IPS DF 6.9 (cell line): ENCODE measurements around the gene UBR4.

ENCODE experiments used
- DNase-seq: peaks from one replicate; pipeline ENCODE4 v3.0.0-alpha.2; 2013; ENCODE audit warnings: low read depth, low spot score
- H3K27ac ChIP-seq: one replicate; pipeline ENCODE4 v1.5.1; 2013; ENCODE audit warnings: low read length, control low read depth
- H3K27me3 ChIP-seq: 2 replicates; pipeline ENCODE4 v1.6.1; 2013; ENCODE audit warnings: mild to moderate bottlenecking, low read length; ENCODE audit not compliant: control insufficient read depth, insufficient read depth
- H3K36me3 ChIP-seq: 2 replicates; pipeline ENCODE4 v1.6.1; 2013; ENCODE audit warnings: low read length; ENCODE audit not compliant: control insufficient read depth, insufficient read depth
- H3K4me1 ChIP-seq: 2 replicates; pipeline ENCODE4 v1.6.1; 2013; ENCODE audit warnings: low read length; ENCODE audit not compliant: control insufficient read depth, insufficient read depth
- H3K4me3 ChIP-seq: 2 replicates; pipeline ENCODE4 v1.5.1; 2013; ENCODE audit warnings: mild to moderate bottlenecking, low read length
- H3K9me3 ChIP-seq: 2 replicates; pipeline ENCODE4 v1.6.1; 2013; ENCODE audit warnings: low read length, inconsistent platforms; ENCODE audit not compliant: control insufficient read depth, insufficient read depth
- WGBS: extraction: QIAGEN DNeasy Blood & Tissue Kit; methylation state at CpG from one replicate; pipeline ENCODE4 v1.1.7; 2013; ENCODE audit warnings: mixed read lengths, missing lambda C conversion rate; ENCODE audit not compliant: insufficient read length, insufficient coverage; 5-methylcytosine and 5-hydroxymethylcytosine counted together

UBR4 gene

DNA sequence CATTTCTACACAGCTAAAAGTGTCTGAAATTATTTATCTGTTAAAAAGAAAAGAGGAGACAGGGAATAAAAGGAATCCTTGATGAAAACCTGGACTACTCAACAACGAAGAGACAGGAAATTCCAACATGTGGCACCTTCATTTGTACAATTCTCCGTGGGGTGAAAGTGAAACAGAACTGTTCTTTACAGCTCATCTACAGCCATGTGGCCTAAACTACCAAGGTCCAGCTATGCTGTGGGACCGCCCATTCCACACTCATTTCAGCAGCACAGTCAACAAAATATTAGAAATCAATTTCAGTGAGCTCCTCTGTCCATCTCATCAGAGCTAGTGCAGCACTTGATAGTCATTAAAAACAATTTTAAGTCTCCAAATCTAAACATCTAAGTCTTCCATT lies 44.0 kb downstream of the UBR4 start:
- H3K4me3 ChIP-seq, result no peak overlapping the region
- H3K9me3 ChIP-seq, result no peaks in the 10 kb centered on the region
- no peak overlapping the region for H3K27ac ChIP-seq
- H3K4me1 ChIP-seq, result no peaks in the 10 kb centered on the region
- peaks cover 29% of the 10 kb centered on the region for H3K36me3 ChIP-seq
- H3K27me3 ChIP-seq, result no peaks in the 10 kb centered on the region
- no peak for DNase-seq
- no CpG with 5 or more reads among the region's 3 CpGs for WGBS

DNA sequence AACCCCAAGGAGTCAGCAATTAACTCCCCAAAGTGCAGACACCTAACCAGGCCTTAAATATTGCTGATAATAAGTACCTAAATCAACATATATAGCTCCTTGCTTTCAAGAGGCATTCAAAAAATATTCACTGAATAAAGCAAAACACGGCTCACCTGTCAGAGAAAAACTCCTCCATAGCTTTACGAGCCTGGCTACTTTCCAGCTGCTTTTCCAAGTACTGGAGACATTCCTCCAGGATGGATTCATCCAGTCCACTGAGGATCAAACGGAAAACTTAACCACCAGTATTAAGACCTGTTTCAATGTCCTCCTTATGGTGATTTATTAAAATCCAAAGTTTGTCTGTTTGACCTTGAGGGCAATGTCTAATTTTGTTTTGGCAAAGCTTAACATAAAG lies 44.6 kb downstream of the UBR4 start:
- Histone ChIP-seq H3K4me1 (no peaks in the 10 kb centered on the region), H3K27ac (no peak overlapping the region), H3K27me3 (no peaks in the 10 kb centered on the region), H3K36me3 (peaks cover 30% of the 10 kb centered on the region), H3K9me3 (no peaks in the 10 kb centered on the region), H3K4me3 (no peak overlapping the region)
- DNase-seq, result no peak
- WGBS, result no CpG with 5 or more reads among the region's 3 CpGs

DNA sequence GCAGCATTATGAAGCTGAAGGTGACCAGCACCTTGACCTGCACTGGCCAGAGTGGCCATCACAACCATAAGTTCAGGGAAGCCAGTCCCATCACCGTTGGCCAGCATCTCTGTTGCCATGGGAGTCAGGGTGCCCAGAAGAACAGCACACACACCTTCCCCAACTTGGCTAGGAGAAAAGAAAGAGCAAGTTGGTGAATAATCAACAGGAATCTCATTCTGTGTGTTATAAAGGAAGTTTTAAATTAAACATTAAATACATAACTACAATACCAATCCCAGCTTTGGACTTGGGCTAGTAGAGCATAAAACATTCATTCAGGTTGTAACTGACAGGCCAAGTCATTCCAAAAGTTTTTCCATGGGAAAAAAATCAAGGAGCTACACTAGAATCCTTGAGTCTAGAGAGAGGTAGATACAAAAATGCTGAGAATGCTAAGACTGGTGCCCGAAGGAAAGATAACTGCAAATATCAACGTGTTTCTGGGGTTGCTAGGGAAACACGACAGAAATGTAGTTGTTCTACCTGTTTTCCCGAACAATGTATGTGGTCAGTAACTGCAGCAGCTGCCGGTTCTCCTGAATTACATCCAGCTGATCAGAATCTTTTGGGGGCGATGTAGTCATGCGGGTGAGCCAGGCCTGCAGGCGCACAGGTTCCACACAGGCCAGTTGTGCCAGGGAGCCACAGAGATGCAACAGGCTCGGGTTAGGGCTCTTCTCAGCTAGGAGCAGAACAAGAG lies 45.6 kb downstream of the UBR4 start:
- Histone ChIP-seq H3K36me3 (peaks cover 32% of the 10 kb centered on the region), H3K9me3 (no peaks in the 10 kb centered on the region), H3K27ac (no peak overlapping the region), H3K4me3 (no peak overlapping the region), H3K27me3 (no peaks in the 10 kb centered on the region), H3K4me1 (no peaks in the 10 kb centered on the region)
- WGBS, result no CpG with 5 or more reads among the region's 10 CpGs
- no peak for DNase-seq

DNA sequence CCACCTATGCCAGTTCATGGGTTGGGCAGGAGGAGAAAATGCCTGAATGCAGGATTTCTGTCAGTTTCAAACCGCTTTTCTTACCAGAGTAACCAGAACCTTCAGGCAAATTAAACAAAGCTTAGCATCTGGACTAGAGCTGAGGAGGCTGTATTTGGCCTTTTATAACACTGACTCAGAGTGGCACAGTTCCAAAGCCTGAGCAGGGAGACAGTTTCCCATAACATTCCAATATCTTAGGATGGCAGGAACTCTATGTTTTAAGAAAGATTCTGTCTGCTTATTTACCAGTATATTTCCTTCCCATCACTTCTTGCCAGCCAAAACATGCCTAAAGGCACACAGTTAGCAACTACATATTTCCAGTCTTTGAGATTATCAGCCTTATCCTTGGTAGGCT lies 46.8 kb downstream of the UBR4 start:
- H3K4me3 ChIP-seq, result no peak overlapping the region
- no peaks in the 10 kb centered on the region for H3K27me3 ChIP-seq
- H3K36me3 ChIP-seq, result peaks cover 35% of the 10 kb centered on the region
- WGBS, result no CpG with 5 or more reads among the region's 1 CpG
- no peak for DNase-seq
- H3K9me3 ChIP-seq, result no peaks in the 10 kb centered on the region
- H3K27ac ChIP-seq, result no peak overlapping the region
- H3K4me1 ChIP-seq, result no peaks in the 10 kb centered on the region

DNA sequence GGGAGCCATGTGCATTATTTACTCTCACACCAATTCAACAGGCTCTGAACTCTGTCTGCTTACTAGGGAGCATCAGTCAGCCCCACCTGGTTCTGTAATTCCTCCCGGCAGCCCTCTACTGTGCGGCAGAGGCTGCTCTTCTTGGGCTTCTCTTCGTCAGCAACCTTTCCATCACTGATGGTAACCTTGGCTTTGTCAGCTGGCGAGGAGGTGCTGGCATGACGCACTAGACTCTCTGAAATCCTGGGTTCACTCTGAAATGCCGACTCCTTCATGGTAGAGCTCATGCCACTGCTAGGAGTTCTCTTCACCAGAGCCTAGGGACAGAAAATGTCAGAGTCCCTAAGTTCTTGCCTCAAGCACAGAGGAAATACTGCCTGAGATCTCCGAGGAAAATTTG lies 49.2 kb downstream of the UBR4 start:
- WGBS, result no CpG with 5 or more reads among the region's 7 CpGs
- Histone ChIP-seq H3K27me3 (no peaks in the 10 kb centered on the region), H3K9me3 (no peaks in the 10 kb centered on the region), H3K27ac (no peak overlapping the region), H3K4me1 (no peaks in the 10 kb centered on the region), H3K36me3 (peaks cover 43% of the 10 kb centered on the region), H3K4me3 (no peak overlapping the region)
- no peak for DNase-seq

DNA sequence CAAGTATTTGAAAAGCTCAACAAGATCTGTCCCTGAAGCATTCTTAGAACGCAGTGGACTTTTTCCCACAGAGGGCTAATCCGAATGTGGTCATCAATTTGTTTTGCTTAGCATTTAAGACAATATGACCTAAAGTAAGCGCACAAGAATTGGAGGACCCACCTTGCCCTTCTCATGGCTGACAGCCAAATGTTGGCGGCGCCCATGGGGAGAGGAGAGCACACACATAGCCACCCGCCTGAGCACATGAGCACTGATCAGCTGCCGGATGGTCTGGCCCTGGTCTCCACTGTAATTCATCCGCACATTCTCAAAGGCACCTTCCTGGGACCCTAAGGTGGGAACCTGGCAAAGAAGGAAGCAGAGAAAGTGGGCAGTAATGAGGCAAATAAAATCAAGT lies 52.4 kb downstream of the UBR4 start:
- WGBS, result no CpG with 5 or more reads among the region's 8 CpGs
- Histone ChIP-seq H3K4me3 (no peak overlapping the region), H3K4me1 (no peaks in the 10 kb centered on the region), H3K36me3 (peaks cover 49% of the 10 kb centered on the region; the same call in 1 of the 2 replicates), H3K27me3 (no peaks in the 10 kb centered on the region), H3K9me3 (no peaks in the 10 kb centered on the region), H3K27ac (no peak overlapping the region)
- DNase-seq, result no peak

DNA sequence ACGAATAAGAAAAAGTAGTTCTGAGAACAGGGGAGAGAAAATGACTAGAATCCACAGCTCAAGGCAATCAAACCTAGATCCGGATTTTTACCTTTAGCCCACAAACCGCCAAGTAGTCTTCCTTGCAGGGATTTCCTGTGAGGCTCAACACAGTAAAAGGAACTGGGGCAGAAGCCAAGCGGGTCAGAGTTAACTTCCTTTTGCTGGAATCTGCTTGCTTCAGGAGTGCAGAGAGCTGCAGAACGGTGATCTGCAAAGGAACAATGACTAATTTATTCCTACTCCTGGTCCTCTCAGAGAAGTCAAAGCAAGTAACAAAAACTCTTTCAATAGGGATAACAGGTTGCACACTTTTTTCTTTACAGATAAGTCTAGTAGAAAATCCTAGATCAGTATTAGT lies 53.4 kb downstream of the UBR4 start:
- WGBS, result no CpG with 5 or more reads among the region's 5 CpGs
- Histone ChIP-seq H3K27me3 (no peaks in the 10 kb centered on the region), H3K36me3 (peaks cover 54% of the 10 kb centered on the region; the same call in 1 of the 2 replicates), H3K4me1 (no peaks in the 10 kb centered on the region), H3K4me3 (no peak overlapping the region), H3K27ac (no peak overlapping the region), H3K9me3 (no peaks in the 10 kb centered on the region)
- no peak for DNase-seq

DNA sequence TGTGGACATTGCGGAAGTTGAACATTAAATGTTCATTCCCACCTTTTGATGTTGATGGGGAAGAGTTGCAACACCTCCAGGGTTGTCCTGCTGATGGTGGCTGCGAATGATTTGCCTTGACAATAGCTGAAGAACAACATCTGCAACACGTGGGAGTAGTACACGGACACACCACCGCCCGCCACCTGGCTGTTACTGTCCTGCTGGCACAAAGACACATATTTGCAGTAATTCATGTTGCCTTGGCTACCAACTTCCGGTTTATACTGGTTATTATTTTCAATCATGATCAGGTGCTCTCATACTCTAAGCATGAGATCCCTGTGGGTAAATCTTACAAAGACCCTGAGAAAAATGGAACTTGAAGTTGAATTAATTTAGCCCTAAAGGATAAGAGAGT lies 55.2 kb downstream of the UBR4 start:
- no peaks in the 10 kb centered on the region for H3K27me3 ChIP-seq
- WGBS, result no CpG with 5 or more reads among the region's 7 CpGs
- no peak overlapping the region for H3K4me3 ChIP-seq
- H3K4me1 ChIP-seq, result no peaks in the 10 kb centered on the region
- H3K27ac ChIP-seq, result no peak overlapping the region
- no peaks in the 10 kb centered on the region for H3K9me3 ChIP-seq
- H3K36me3 ChIP-seq, result peaks cover 60% of the 10 kb centered on the region
- DNase-seq, result no peak

DNA sequence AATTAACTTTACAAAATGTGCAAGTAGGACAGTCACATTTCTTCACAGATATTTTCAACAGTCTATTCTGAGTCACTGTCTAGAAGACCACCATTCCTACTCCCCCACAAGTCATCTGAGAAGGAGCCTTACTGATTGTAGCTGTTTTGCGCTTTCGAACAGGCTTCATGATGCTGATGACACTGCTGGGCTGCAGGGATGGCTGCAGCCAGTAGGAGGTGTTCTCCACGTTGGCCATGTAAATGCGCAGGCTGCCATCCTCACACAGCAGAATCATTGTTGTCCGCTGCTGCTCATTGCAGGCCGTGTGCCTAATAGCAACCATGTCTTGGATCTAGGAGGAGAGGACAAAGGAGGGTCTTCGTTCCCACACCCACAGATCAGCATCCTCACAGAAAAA lies 56.9 kb downstream of the UBR4 start:
- Histone ChIP-seq H3K36me3 (peaks cover 61% of the 10 kb centered on the region), H3K9me3 (no peaks in the 10 kb centered on the region), H3K4me3 (no peak overlapping the region), H3K27me3 (no peaks in the 10 kb centered on the region), H3K4me1 (no peaks in the 10 kb centered on the region), H3K27ac (no peak overlapping the region)
- no CpG with 5 or more reads among the region's 7 CpGs for WGBS
- no peak for DNase-seq

DNA sequence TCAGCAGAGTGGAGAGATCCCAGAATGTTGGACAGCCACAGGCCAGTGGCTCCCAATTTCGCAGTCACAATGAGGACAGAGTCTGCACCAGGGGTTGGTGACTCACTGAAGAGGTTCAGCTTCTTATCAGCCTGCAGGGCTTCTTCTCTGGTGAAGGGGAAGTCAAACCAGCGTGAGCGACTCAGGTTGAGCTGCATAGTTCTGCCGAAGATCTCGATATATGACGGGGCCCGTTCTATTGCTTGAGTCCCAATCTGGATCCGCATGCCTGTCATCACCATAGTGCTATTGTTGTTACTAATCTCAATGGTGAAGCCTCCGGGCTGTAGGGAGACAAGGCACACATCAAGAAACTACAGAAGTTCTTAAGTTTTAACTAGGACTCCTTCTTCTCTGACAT lies 58.5 kb downstream of the UBR4 start:
- no peak overlapping the region for H3K27ac ChIP-seq
- no peak for DNase-seq
- WGBS, result no CpG with 5 or more reads among the region's 9 CpGs
- no peaks in the 10 kb centered on the region for H3K9me3 ChIP-seq
- H3K4me3 ChIP-seq, result no peak overlapping the region
- no peaks in the 10 kb centered on the region for H3K4me1 ChIP-seq
- no peaks in the 10 kb centered on the region for H3K27me3 ChIP-seq
- peaks cover 64% of the 10 kb centered on the region for H3K36me3 ChIP-seq

DNA sequence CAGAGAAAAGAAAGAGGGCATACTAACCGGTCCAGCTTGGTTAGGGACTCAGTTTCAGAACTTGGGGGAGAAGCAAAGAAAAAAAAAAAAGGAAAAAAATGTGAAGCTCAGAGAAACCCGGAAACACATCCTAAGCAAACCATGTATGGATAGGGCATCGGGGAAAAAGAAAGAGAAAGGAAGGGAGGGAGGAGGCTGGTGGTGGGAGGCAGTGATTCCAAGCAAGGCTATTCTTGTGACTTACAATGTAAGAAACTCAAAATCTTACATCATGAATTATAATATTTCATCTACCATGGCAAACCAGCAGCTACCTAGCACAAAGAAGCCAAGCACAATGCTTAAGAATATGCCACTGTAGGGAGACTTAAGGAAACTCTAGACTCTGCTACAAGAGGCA lies 60.3 kb downstream of the UBR4 start:
- no peak overlapping the region for H3K4me3 ChIP-seq
- no peaks in the 10 kb centered on the region for H3K27me3 ChIP-seq
- no peaks in the 10 kb centered on the region for H3K4me1 ChIP-seq
- WGBS, result no CpG with 5 or more reads among the region's 3 CpGs
- no peak for DNase-seq
- peaks cover 65% of the 10 kb centered on the region for H3K36me3 ChIP-seq
- no peaks in the 10 kb centered on the region for H3K9me3 ChIP-seq
- no peak overlapping the region for H3K27ac ChIP-seq
